NB4 (cell line): ENCODE data around the gene WDR1.

Experiments
- TF ChIP-seq, protein P1 (sequence below): IDR thresholded peaks from one replicate; pipeline ENCODE4 v1.5.1; 2012; ENCODE audit warnings: low read depth, low read length
- TF ChIP-seq, protein P2 (sequence below): IDR thresholded peaks from 2 replicates; pipeline ENCODE4 v1.6.1; 2011; ENCODE audit warnings: low read depth, low read length

DNA sequence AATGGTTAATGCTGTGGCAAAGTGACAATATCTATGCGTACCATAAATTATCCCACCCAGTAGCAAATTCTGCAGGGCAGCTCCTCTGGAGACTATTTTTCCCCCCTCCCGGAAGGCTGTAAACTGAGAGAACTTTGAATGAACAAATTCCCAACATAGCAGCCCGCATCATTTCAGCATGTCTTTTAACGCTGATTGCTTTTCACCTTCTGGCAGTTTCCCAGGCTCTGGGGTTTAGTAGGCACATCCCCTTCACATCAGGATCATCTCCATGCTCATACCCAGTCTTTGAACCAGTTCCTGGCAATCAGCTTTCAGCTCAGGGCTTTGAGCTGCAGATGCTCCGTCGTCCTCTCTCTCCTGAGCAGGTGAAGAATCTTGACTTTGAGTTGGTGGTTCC lies 26.6 kb upstream of the WDR1 start:
- TF ChIP-seq, protein P1, sequence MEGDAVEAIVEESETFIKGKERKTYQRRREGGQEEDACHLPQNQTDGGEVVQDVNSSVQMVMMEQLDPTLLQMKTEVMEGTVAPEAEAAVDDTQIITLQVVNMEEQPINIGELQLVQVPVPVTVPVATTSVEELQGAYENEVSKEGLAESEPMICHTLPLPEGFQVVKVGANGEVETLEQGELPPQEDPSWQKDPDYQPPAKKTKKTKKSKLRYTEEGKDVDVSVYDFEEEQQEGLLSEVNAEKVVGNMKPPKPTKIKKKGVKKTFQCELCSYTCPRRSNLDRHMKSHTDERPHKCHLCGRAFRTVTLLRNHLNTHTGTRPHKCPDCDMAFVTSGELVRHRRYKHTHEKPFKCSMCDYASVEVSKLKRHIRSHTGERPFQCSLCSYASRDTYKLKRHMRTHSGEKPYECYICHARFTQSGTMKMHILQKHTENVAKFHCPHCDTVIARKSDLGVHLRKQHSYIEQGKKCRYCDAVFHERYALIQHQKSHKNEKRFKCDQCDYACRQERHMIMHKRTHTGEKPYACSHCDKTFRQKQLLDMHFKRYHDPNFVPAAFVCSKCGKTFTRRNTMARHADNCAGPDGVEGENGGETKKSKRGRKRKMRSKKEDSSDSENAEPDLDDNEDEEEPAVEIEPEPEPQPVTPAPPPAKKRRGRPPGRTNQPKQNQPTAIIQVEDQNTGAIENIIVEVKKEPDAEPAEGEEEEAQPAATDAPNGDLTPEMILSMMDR, result no peak
- TF ChIP-seq, protein P2, sequence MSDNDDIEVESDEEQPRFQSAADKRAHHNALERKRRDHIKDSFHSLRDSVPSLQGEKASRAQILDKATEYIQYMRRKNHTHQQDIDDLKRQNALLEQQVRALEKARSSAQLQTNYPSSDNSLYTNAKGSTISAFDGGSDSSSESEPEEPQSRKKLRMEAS, result no peak
